ENCODE measurements around the gene BAZ2B. TPM values are rescaled to one million over a fixed set of nuclear protein-coding genes. Genes with fewer than 3 reads are reported as not detected.

BAZ2B gene
- total RNA-seq, 1 experiment from 2014 or later: 54.9 TPM

DNA sequence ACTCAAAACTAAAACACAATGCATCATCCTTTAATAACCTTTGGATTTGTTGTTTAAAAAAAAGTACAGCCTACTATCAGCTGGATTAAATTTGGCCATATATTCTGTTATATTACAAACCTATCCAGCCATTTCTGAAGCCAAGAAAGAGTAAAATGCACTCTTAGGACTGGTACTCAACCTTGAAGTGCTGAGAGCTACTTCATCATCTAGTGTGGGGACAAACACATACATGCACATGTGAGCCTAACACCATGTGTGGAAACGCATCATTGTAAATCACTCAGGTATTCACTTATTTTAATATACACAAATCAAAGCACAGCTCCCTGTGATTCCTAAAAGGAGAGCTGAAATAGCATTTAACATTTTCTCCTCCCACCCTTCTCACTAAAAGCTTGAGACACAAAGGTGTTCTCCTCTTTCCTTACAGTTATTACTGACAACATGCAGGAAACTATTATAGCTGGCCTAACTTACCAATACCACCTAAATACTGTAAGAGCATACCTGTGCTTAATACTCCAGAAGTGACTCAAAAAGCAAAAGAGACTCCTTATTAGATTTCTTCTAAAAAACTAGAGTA is 7.5 kb downstream of the BAZ2B start:
- WGBS (ENCODE audit: extremely low coverage, insufficient read length, low lambda C conversion rate): no CpG with 5 or more reads among the region's 1 CpG
- Histone ChIP-seq H4K5ac (ENCODE audit: insufficient read length, low read depth, low read length) (no peak overlapping the region), H2BK20ac (ENCODE audit: low read depth, low read length, poor library complexity, severe bottlenecking) (no peak overlapping the region), H3K56ac (ENCODE audit: insufficient read length, low read depth, low read length) (no peak overlapping the region), H3K18ac (ENCODE audit: insufficient read length, low read depth, low read length) (no peak overlapping the region), H4K91ac (ENCODE audit: insufficient read length, low read depth, low read length) (no peak overlapping the region), H2AFZ (ENCODE audit: low read length) (no peak overlapping the region), H4K8ac (replicated peaks; ENCODE audit: insufficient read length, low read depth, low read length) (no peak overlapping the region), H3K79me1 (ENCODE audit: insufficient read depth, low read depth, low read length, poor library complexity, severe bottlenecking) (peaks cover 5% of the 10 kb centered on the region), H3K9me3 (ENCODE audit: control insufficient read depth, low read depth, low read length) (no peaks in the 10 kb centered on the region), H2BK15ac (ENCODE audit: low read depth, low read length) (no peak overlapping the region), H3K79me2 (ENCODE audit: insufficient read depth, low read length) (peaks cover 16% of the 10 kb centered on the region; the same call in 1 of the 2 replicates), H3K14ac (ENCODE audit: insufficient read depth, low read length) (no peak overlapping the region), H3T11ph (ENCODE audit: low read length) (no peak overlapping the region), H3K4ac (ENCODE audit: low read depth, low read length) (no peak overlapping the region), H3K23me2 (ENCODE audit: insufficient read length, low read depth, low read length, poor library complexity, severe bottlenecking) (no peaks in the 10 kb centered on the region), H2BK120ac (ENCODE audit: low read depth, low read length, poor library complexity, severe bottlenecking) (no peak overlapping the region), H3K27ac (ENCODE audit: insufficient read length, low read depth, low read length) (no peak overlapping the region), H3K4me1 (ENCODE audit: insufficient read depth, low read length) (peaks cover 6% of the 10 kb centered on the region; the same call in 1 of the 2 replicates), H2AK5ac (ENCODE audit: insufficient read length, low read length) (no peak overlapping the region), H4K20me1 (ENCODE audit: control insufficient read depth, insufficient read depth, insufficient read length) (no peaks in the 10 kb centered on the region), H3K27me3 (ENCODE audit: insufficient read depth, low read length) (no peaks in the 10 kb centered on the region), H2BK12ac (ENCODE audit: insufficient read length, low read depth, low read length) (no peak overlapping the region), H2BK5ac (ENCODE audit: insufficient read length, low read length) (no peak overlapping the region), H3K9ac (ENCODE audit: extremely low read depth, insufficient read length, low read length) (no peak overlapping the region), H3K4me2 (ENCODE audit: insufficient read depth, insufficient read length, low read length) (no peak overlapping the region), H3K23ac (ENCODE audit: insufficient read length, low read depth, low read length) (no peak overlapping the region)
- TF ChIP-seq, protein P1, sequence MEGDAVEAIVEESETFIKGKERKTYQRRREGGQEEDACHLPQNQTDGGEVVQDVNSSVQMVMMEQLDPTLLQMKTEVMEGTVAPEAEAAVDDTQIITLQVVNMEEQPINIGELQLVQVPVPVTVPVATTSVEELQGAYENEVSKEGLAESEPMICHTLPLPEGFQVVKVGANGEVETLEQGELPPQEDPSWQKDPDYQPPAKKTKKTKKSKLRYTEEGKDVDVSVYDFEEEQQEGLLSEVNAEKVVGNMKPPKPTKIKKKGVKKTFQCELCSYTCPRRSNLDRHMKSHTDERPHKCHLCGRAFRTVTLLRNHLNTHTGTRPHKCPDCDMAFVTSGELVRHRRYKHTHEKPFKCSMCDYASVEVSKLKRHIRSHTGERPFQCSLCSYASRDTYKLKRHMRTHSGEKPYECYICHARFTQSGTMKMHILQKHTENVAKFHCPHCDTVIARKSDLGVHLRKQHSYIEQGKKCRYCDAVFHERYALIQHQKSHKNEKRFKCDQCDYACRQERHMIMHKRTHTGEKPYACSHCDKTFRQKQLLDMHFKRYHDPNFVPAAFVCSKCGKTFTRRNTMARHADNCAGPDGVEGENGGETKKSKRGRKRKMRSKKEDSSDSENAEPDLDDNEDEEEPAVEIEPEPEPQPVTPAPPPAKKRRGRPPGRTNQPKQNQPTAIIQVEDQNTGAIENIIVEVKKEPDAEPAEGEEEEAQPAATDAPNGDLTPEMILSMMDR (conservative IDR thresholded peaks at IDR 0.05): no peak
- H3K27ac Mint-ChIP-seq: peak overlapping the region in 1 of 3 experiments; percentile 25; a peak in 1 of 7 replicates
- H3K4me1 Mint-ChIP-seq: peaks cover 45 to 58% of the 10 kb centered on the region in 2 experiments
- DNase-seq: no peak
- no peaks in the 10 kb centered on the region for H3K9me3 Mint-ChIP-seq
- H3K36me3 Mint-ChIP-seq (ENCODE audit: insufficient read depth in 1 of 3, low read depth in 3 of 3): peaks cover 0 to 9% (median 2%) of the 10 kb centered on the region in 3 experiments; a peak in 4 of 7 replicates
- H3K27me3 Mint-ChIP-seq (ENCODE audit: low read depth): no peaks in the 10 kb centered on the region
- H3K4me3 Mint-ChIP-seq: no peak overlapping the region

All from H9 (cell line).